Esophagus muscularis mucosa (tissue), 4 donors: ENCODE measurements around the gene IDH3G. TPM values are rescaled to one million over a fixed set of nuclear protein-coding genes. Genes with fewer than 3 reads are reported as not detected.

Source experiments
- DNase-seq: peaks from one replicate; pipeline ENCODE4 v3.0.0-alpha.2; 2017; ENCODE audit errors: extremely low spot score
- H3K27ac ChIP-seq, 4 donors: fragments of 200-600 bp; sonication (generic); replicated peaks in 1 of 4; 1 replicate in 3 of 4; 2 replicates in 1 of 4; pipeline ENCODE4 v1.5.1; 2016 to 2019; ENCODE audit warnings: mild to moderate bottlenecking in 1 of 4
- H3K27me3 ChIP-seq, 4 donors: fragments of 200-600 bp; sonication (generic); one replicate each; pipeline versions ENCODE4 v1.5.1 to v1.6.0; 2016 to 2019
- H3K36me3 ChIP-seq, 4 donors: fragments of 200-600 bp; sonication (generic); one replicate each; pipeline ENCODE4 v1.5.1; 2016 to 2019
- H3K4me1 ChIP-seq, 4 donors: fragments of 200-600 bp; sonication (generic); one replicate each; pipeline ENCODE4 v1.5.1; 2016 to 2019
- H3K4me3 ChIP-seq, 4 donors: fragments of 200-600 bp; sonication (generic); 1 replicate in 2 of 4; 2 replicates in 2 of 4; pipeline ENCODE4 v1.5.1; 2016 to 2019; ENCODE audit warnings: mild to moderate bottlenecking in 4 of 4, moderate library complexity in 1 of 4
- H3K9me3 ChIP-seq, 4 donors: fragments of 200-600 bp; sonication (generic); 1 replicate in 3 of 4; 2 replicates in 1 of 4; pipeline ENCODE4 v1.5.1; 2016 to 2019
- EP300 ChIP-seq: sonication (generic); formaldehyde crosslinking; IDR thresholded peaks from one replicate; pipeline ENCODE4 v1.6.1; 2017; ENCODE audit warnings: antibody characterized with exemption
- POLR2A ChIP-seq: fragments of 450-650 bp; IDR thresholded peaks from one replicate; pipeline ENCODE4 v1.6.1; 2017; ENCODE audit warnings: antibody characterized with exemption, moderate library complexity, mild to moderate bottlenecking, low read depth
- POLR2AphosphoS5 ChIP-seq, 2 donors: sonication (generic); formaldehyde crosslinking; IDR thresholded peaks; one replicate each; pipeline ENCODE4 v1.6.1; 2017; ENCODE audit warnings: antibody characterized with exemption in 2 of 2
- WGBS: methylation state at CpG from one replicate; pipeline ENCODE4 v1.1.5; 2018; 5-methylcytosine and 5-hydroxymethylcytosine counted together
- intact Hi-C: fragments of 100-400 bp; cut with DNase I; formaldehyde crosslinking; loops from one replicate; pipeline ENCODE4 v1.15.1; 2023
- total RNA-seq, 4 donors: library from RNA; depleted of rRNA; stranded (reverse); fragments of >200 nt; gene quantifications; one replicate each; pipeline versions ENCODE4 v1.1.0 to v1.2.1, GENCODE V29; 2016
- TF ChIP-seq, protein P1 (sequence below), 3 experiments: fragments of 200-600 bp in 2 of 3; fragments of 450-650 bp in 1 of 3; sonication (generic) in 2 of 3; IDR thresholded peaks; one replicate each; pipeline ENCODE4 v1.5.1; 2017 to 2019; ENCODE audit warnings: antibody characterized with exemption in 3 of 3, mild to moderate bottlenecking in 2 of 3, moderate library complexity in 1 of 3

The IDH3G gene
- total RNA-seq, 4 donors from 2014 or later = 52.3 to 76.3 (median 70.3) TPM

DNA sequence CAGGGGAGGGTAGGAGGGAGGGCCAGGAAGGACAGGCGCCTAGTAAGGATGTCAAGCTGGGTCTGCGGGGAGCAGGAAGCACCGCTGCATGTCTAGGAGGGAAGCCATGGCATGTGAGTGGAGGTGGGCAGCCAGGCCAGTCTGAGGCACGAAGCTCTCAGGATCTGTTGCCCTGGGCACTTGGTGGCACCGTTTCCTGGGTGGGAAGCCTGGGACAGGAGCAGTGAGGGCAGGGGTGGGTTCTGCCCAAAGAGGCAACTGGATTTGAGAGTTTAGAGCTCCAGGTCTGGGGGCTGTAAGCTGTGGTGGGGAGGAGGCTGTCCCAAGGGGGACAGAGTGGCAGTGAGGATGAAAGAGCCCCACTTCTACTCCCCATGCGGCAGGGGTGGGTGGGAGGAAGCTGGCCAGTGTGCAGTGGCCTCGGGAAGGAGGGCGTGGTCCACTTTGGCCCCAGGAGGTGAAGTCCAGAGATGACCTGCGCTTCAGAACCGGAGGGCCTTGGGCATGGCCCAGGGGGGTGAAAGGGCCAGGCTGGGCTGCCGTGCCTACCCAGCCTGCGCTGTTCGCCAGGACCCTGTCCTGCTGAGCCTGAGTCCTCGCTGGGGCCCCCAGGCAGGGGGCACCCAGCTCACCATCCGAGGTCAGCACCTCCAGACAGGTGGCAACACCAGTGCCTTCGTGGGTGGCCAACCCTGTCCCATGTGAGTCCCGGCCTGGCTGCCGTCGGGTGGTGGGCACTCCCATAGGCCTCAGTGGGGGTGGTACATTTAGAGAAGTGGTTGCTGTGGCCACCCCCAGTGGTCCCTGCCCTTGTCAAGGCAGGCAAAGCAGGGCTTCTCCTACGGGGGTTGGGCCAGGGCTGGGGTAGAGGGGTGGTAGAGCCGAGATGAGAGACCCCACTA lies 21.6 kb downstream of the IDH3G start:
- peaks cover 0 to 69% (median 33%) of the 10 kb centered on the region in 4 donors for H3K36me3 ChIP-seq
- peaks cover 0 to 8% (median under 1%) of the 10 kb centered on the region in 4 donors for H3K4me1 ChIP-seq
- TF ChIP-seq EP300 = no peak
- no peak for DNase-seq
- no peak overlapping the region for H3K27ac ChIP-seq
- no peaks in the 10 kb centered on the region for H3K9me3 ChIP-seq
- 83% methylated on average over 19 of the region's 21 CpGs for WGBS
- no peak overlapping the region for H3K4me3 ChIP-seq
- intact Hi-C loops = no loop called here
- no peaks in the 10 kb centered on the region for H3K27me3 ChIP-seq

DNA sequence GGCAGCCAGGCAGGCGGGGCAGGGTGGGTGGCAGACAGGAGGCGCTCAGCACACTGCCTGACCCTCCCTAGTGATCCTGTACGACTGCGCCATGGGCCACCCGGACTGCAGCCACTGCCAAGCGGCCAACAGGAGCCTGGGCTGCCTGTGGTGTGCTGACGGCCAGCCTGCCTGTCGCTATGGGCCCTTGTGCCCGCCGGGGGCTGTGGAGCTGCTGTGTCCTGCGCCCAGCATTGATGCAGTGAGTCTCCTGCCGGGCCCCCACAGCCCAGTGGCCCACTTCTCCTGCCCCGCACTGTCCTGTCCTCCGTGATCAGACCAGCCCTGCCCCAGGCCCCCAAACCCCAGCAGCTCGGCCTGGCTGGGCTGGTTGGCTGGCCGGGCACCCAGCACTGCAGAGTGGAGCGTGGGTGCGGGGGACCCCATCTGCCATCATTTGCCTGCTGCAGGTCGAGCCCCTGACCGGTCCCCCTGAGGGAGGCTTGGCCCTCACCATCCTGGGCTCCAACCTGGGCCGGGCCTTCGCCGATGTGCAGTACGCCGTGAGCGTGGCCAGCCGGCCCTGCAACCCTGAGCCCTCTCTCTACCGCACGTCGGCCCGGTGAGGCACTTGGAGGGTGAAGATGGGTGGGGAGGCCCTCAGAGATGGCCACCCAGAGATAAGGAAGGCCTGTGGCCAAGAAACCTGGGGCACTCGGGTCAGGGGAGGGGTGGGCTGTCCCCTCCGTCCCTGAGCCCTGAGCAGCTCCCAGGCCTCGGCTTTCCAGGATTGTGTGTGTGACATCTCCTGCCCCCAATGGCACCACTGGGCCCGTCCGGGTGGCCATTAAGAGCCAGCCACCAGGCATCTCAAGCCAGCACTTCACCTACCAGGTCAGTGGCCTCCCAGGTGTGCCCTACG lies 22.5 kb downstream of the IDH3G start:
- Histone ChIP-seq H3K27me3 (no peaks in the 10 kb centered on the region), H3K9me3 (no peaks in the 10 kb centered on the region), H3K36me3 (peaks cover 0 to 62% (median 30%) of the 10 kb centered on the region in 4 donors), H3K4me1 (peaks cover 0 to 13% (median 8%) of the 10 kb centered on the region in 4 donors), H3K4me3 (no peak overlapping the region), H3K27ac (no peak overlapping the region)
- no peak for DNase-seq
- TF ChIP-seq POLR2AphosphoS5 (IDR thresholded peaks at IDR 0.05) (no peak), EP300 (no peak), POLR2A (no peak)
- TF ChIP-seq, protein P1, sequence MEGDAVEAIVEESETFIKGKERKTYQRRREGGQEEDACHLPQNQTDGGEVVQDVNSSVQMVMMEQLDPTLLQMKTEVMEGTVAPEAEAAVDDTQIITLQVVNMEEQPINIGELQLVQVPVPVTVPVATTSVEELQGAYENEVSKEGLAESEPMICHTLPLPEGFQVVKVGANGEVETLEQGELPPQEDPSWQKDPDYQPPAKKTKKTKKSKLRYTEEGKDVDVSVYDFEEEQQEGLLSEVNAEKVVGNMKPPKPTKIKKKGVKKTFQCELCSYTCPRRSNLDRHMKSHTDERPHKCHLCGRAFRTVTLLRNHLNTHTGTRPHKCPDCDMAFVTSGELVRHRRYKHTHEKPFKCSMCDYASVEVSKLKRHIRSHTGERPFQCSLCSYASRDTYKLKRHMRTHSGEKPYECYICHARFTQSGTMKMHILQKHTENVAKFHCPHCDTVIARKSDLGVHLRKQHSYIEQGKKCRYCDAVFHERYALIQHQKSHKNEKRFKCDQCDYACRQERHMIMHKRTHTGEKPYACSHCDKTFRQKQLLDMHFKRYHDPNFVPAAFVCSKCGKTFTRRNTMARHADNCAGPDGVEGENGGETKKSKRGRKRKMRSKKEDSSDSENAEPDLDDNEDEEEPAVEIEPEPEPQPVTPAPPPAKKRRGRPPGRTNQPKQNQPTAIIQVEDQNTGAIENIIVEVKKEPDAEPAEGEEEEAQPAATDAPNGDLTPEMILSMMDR (IDR thresholded peaks at IDR 0.05) = no peak
- WGBS = 96% methylated on average over 9 of the region's 37 CpGs
- intact Hi-C loops = no loop called here

DNA sequence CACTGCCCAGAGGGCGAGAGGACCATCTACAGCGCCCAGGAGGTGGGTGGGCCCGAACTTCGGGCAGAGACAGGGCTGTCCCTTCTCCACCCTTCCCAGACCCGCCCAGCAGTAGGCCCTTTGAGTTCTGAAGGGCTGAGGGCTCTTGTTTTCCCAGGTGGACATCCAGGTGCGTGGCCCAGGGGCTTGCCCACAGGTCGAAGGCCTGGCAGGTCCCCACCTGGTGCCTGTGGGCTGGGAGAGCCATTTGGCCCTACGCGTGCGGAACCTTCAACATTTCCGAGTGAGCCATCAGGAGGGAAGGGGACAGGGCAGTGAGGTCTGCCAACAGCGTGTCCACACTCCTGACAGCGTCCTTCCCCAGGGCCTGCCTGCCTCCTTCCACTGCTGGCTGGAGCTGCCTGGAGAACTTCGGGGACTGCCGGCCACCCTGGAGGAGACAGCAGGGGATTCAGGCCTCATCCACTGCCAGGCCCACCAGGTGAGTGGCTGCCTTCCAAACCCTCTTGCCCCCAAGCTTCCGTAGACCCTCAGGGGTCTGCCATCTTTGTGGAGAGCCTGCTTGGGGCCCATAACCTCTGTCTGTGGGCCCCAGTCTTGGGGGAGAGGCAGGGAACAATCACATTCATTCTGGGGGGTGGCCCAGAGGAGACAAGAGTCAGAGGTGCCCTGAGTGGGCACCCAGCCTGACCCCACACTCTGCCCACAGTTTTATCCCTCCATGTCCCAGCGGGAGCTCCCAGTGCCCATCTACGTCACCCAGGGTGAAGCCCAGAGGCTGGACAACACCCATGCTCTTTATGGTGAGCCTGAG lies 23.4 kb downstream of the IDH3G start:
- peaks cover 3 to 21% (median 17%) of the 10 kb centered on the region in 4 donors for H3K4me1 ChIP-seq
- intact Hi-C loops = no loop called here
- no peaks in the 10 kb centered on the region for H3K9me3 ChIP-seq
- no peak overlapping the region for H3K4me3 ChIP-seq
- H3K27me3 ChIP-seq = no peaks in the 10 kb centered on the region
- no peak for TF ChIP-seq POLR2A
- no peak for TF ChIP-seq EP300
- TF ChIP-seq POLR2AphosphoS5 (IDR thresholded peaks at IDR 0.05) = no peak
- TF ChIP-seq, protein P1 (IDR thresholded peaks at IDR 0.05) = no peak
- H3K36me3 ChIP-seq = peaks cover 0 to 59% (median 29%) of the 10 kb centered on the region in 4 donors
- WGBS = 97% methylated on average over 11 of the region's 18 CpGs
- H3K27ac ChIP-seq = no peak overlapping the region
- no peak for DNase-seq

DNA sequence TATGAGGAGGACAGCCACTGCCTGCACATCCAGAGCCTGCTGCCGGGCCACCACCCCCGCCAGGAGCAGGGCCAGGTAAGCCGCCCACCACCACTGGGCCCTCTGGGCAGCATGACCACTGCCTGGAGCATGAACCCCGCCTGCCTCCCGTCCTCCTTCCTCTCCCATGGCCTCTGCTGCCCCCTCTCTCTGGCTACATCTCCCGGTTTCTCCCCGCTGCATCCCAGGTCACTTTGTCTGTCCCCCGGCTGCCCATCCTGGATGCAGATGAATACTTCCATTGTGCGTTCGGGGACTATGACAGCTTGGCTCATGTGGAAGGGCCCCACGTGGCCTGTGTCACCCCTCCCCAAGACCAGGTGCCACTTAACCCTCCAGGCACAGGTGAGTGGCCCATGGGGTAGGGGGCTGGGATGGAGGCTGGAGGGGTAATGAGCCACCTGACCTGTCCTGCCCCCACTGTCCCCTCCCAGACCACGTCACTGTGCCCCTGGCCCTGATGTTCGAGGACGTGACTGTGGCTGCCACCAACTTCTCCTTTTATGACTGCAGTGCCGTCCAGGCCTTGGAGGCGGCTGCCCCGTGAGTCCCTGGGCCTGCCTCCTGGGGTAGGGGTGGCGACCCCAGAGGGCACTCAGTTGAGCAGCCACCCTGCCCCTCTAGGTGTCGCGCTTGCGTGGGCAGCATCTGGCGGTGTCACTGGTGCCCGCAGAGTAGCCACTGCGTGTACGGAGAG lies 24.1 kb downstream of the IDH3G start:
- Histone ChIP-seq H3K9me3 (no peaks in the 10 kb centered on the region), H3K27me3 (no peaks in the 10 kb centered on the region), H3K4me3 (no peak overlapping the region), H3K4me1 (peaks cover 11 to 29% (median 24%) of the 10 kb centered on the region in 4 donors), H3K27ac (no peak overlapping the region), H3K36me3 (peaks cover 0 to 51% (median 25%) of the 10 kb centered on the region in 4 donors)
- intact Hi-C loops = no loop called here
- 86% methylated on average over 17 of the region's 25 CpGs for WGBS
- no peak for DNase-seq
- TF ChIP-seq EP300 (no peak), POLR2AphosphoS5 (IDR thresholded peaks at IDR 0.05) (no peak), POLR2A (no peak)
- TF ChIP-seq, protein P1 (IDR thresholded peaks at IDR 0.05) = no peak
